Non-pigmented ciliary epithelial cell (primary cell): ENCODE measurements around the gene DUSP11.
"Not testable (repeated sequence)": the region's sequence is repeated elsewhere in the genome, so short reads cannot be mapped to it uniquely, and the experiment has no call there.

Experiments used
- DNase-seq: peaks from one replicate; pipeline ENCODE4 v3.0.0-alpha.2; 2010; ENCODE audit warnings: low read depth

The DUSP11 gene

GRCh38 chr2:73717695-73718094 lies 62.2 kb downstream of the DUSP11 start:
- DNase-seq = not testable (repeated sequence)

DNA sequence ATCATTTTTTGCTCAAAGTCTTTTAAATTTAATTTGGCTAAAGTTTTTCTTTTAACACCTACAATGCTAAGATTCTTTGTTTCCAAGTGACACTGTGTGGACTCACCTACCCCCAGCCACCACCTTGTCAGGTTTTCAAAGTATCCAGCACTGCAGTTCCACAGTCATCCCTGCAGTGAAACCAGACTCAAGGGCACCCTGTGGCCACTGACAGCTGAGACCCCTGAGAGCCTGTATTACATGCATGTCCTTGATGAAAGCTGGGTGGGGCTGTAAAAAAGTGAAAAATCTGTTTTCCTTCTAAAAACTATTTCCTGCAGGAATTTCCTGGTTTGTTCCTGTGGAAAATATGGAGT lies 62.7 kb downstream of the DUSP11 start:
- DNase-seq = no peak

DNA sequence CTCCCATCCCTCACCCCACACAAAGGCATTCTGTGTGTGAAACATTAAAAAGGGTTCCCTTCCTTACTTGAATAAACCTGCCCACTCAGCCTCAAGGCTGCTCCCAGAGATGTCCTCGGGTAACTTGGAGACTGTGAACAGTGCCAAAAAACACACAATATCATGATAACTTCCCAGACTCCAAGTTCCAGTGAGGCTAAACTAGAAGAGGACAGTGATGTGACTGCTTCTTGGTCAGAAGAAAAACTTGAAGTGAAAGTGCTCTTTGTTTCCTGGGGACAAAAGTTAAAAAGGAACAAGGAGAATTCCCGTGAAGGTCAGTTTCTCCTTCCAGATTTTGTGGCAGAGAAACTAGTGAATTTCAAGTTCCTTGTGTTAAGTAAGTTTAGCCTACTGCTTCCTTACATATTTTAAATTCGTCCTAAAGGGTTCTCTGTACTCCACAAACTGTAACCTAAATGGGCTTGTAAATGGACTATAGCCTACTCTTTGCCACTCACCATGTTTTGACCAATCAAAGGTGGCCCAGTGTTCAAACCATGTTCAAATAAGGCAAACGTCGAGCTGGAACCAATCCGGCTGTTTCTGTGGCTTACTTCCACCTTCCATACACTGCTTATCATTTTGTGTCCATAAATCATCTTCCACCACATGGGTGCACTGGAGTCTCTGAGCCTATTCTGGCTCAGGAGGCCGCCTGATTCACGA lies 63.2 kb downstream of the DUSP11 start:
- no peak for DNase-seq

DNA sequence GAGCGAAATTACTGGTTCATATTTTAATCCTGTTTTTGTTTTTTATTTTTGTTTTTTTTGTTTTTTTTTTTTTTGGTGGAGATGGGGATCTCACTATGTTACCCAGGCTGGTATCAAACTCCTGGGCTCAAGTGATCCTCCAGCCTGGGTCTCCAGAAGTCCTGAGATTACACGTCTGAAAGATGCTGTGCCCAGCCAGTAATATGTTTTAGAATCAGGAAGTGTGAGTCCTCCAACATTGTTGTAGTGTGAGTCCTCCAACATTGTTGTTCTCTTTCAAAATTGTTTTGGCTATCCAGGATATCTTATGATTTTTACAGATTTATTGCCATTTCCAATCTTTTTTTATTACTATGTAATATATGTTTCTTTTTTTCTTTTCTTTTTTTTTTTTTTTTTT lies 65.8 kb downstream of the DUSP11 start:
- DNase-seq = no peak
